Prostate gland (tissue), 2 donors: ENCODE data around the gene AFAP1L1. TPM values are rescaled to one million over a fixed set of nuclear protein-coding genes. Genes with fewer than 3 reads are reported as not detected.
A peak's percentile ranks its signal among the peaks of the same experiment; 100 is the strongest.

ENCODE experiments used
- DNase-seq: peaks from one replicate; pipeline ENCODE4 v3.0.0-alpha.2; 2019; ENCODE audit warnings: low spot score
- H3K27ac ChIP-seq, 2 donors: fragments of 200-600 bp; sonication (generic); 2 replicates each; pipeline ENCODE4 v1.5.1; 2017 to 2019
- H3K27me3 ChIP-seq: fragments of 200-600 bp; sonication (generic); replicated peaks from 2 replicates; pipeline ENCODE4 v1.5.1; 2019; ENCODE audit not compliant: insufficient read depth
- H3K36me3 ChIP-seq, 2 donors: fragments of 200-600 bp; sonication (generic); 1 replicate in 1 of 2; 2 replicates in 1 of 2; pipeline versions ENCODE4 v1.5.1 to v1.8.1; 2017 to 2019
- H3K4me1 ChIP-seq: fragments of 200-600 bp; sonication (generic); replicated peaks from 2 replicates; pipeline ENCODE4 v1.5.1; 2019
- H3K4me3 ChIP-seq, 2 donors: fragments of 200-600 bp; sonication (generic); 2 replicates each; pipeline ENCODE4 v1.5.1; 2017 to 2019
- H3K9me3 ChIP-seq: fragments of 200-600 bp; sonication (generic); 2 replicates; pipeline ENCODE4 v1.5.1; 2017
- POLR2A ChIP-seq: fragments of 450-650 bp; IDR thresholded peaks from one replicate; pipeline ENCODE4 v1.6.1; 2016; ENCODE audit warnings: antibody characterized with exemption, mild to moderate bottlenecking
- POLR2AphosphoS5 ChIP-seq: sonication (generic); formaldehyde crosslinking; IDR thresholded peaks from one replicate; pipeline ENCODE4 v1.6.1; 2017; ENCODE audit warnings: antibody characterized with exemption
- WGBS: methylation state at CpG from one replicate; pipeline ENCODE4 v1.1.5; 2018; 5-methylcytosine and 5-hydroxymethylcytosine counted together
- intact Hi-C: fragments of 100-400 bp; cut with DNase I; formaldehyde crosslinking; loops from one replicate; pipeline ENCODE4 v1.14.2; 2022
- total RNA-seq, 2 donors: library from RNA; depleted of rRNA; stranded (reverse); fragments of >200 nt; gene quantifications; one replicate each; pipeline ENCODE4 v1.1.0, GENCODE V29; 2016
- TF ChIP-seq, protein P1 (sequence below), 4 experiments: fragments of 200-600 bp in 2 of 4; fragments of 450-650 bp in 2 of 4; sonication (generic) in 2 of 4; IDR thresholded peaks; 1 replicate in 3 of 4; 2 replicates in 1 of 4; pipeline ENCODE4 v1.5.1; 2016 to 2019; ENCODE audit warnings: antibody characterized with exemption in 4 of 4, mild to moderate bottlenecking in 2 of 4, moderate library complexity in 2 of 4

The AFAP1L1 gene
- total RNA-seq, 2 donors from 2014 or later, result 8.4 to 10.3 TPM

- Histone ChIP-seq H3K27ac (no peak overlapping the region), H3K27me3 (no peaks in the 10 kb centered on the region), H3K36me3 (no peaks in the 10 kb centered on the region), H3K4me3 (no peak overlapping the region), H3K4me1 (no peaks in the 10 kb centered on the region), H3K9me3 (no peaks in the 10 kb centered on the region)
- TF ChIP-seq, protein P1, sequence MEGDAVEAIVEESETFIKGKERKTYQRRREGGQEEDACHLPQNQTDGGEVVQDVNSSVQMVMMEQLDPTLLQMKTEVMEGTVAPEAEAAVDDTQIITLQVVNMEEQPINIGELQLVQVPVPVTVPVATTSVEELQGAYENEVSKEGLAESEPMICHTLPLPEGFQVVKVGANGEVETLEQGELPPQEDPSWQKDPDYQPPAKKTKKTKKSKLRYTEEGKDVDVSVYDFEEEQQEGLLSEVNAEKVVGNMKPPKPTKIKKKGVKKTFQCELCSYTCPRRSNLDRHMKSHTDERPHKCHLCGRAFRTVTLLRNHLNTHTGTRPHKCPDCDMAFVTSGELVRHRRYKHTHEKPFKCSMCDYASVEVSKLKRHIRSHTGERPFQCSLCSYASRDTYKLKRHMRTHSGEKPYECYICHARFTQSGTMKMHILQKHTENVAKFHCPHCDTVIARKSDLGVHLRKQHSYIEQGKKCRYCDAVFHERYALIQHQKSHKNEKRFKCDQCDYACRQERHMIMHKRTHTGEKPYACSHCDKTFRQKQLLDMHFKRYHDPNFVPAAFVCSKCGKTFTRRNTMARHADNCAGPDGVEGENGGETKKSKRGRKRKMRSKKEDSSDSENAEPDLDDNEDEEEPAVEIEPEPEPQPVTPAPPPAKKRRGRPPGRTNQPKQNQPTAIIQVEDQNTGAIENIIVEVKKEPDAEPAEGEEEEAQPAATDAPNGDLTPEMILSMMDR (IDR thresholded peaks at IDR 0.05), result no peak
- TF ChIP-seq POLR2AphosphoS5 (no peak), POLR2A (no peak)
- WGBS, result 98% methylated on average over 3 of the region's 3 CpGs
- DNase-seq, result no peak
- intact Hi-C loops, result no loop called here
Observed at GRCh38 chr5:149319174-149319573, 47.5 kb downstream of the AFAP1L1 start.

GRCh38 chr5:149320791-149321330 is 49.2 kb downstream of the AFAP1L1 start:
- no peaks in the 10 kb centered on the region for H3K4me1 ChIP-seq
- WGBS, result 30% methylated on average over 4 of the region's 4 CpGs
- H3K27me3 ChIP-seq, result no peaks in the 10 kb centered on the region
- intact Hi-C loops, result no loop called here
- no peaks in the 10 kb centered on the region for H3K9me3 ChIP-seq
- H3K36me3 ChIP-seq, result no peaks in the 10 kb centered on the region
- DNase-seq, result peak; percentile 84
- peak overlapping the region in 1 of 2 donors; percentile 55 for H3K27ac ChIP-seq
- TF ChIP-seq, protein P1 (IDR thresholded peaks at IDR 0.05), result peak in 1 of 4 experiments; percentile 9
- TF ChIP-seq POLR2A (no peak), POLR2AphosphoS5 (peak; percentile 77)
- H3K4me3 ChIP-seq, result no peak overlapping the region

DNA sequence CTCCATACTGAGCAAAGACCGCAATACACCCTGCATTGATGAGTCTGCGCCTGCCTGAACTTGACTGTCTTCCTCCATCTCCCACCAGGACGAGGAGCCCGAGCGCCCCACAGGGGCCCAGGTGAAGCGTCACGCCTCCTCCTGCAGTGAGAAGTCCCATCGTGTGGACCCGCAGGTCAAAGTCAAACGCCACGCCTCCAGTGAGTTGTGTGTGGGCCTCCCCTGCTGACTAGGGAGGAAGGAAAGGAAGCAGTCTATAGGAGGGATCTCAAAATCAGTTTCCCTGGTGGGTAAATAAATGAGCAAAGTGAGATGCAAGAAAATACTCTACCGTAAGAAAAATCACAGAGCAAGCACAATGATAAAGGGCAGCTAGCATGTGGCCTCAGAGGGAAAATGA is 50.9 kb downstream of the AFAP1L1 start:
- Histone ChIP-seq H3K36me3 (no peaks in the 10 kb centered on the region), H3K27ac (no peak overlapping the region), H3K4me1 (no peaks in the 10 kb centered on the region), H3K9me3 (no peaks in the 10 kb centered on the region), H3K27me3 (no peaks in the 10 kb centered on the region), H3K4me3 (no peak overlapping the region)
- WGBS, result 74% methylated on average over 12 of the region's 12 CpGs
- intact Hi-C loops, result no loop called here
- no peak for TF ChIP-seq POLR2AphosphoS5
- no peak for TF ChIP-seq POLR2A
- TF ChIP-seq, protein P1 (IDR thresholded peaks at IDR 0.05), result no peak
- DNase-seq, result no peak

DNA sequence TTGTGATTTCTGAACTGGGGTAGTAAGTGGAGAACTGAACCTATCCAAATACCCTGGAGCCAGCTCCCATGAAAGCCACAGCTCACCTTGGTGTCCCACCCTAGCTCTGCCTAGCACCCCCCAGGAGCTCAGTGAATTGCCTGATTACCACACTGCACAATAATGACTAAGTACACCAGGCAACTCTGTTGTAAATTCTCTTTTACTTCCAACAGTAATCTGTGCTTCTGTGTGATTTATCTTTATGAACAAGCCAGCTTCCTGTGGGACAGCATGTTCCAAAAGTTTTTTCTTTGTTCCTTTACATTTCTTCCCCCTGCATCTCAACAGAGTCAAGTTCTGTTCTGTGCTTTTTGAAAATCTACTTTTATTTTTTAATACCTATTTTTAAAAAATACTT is 51.6 kb downstream of the AFAP1L1 start:
- intact Hi-C loops, result no loop called here
- Histone ChIP-seq H3K36me3 (no peaks in the 10 kb centered on the region), H3K27ac (no peak overlapping the region), H3K27me3 (no peaks in the 10 kb centered on the region), H3K9me3 (no peaks in the 10 kb centered on the region), H3K4me3 (no peak overlapping the region), H3K4me1 (no peaks in the 10 kb centered on the region)
- no peak for DNase-seq
- TF ChIP-seq POLR2AphosphoS5, result no peak
- TF ChIP-seq, protein P1 (IDR thresholded peaks at IDR 0.05), result no peak
- no peak for TF ChIP-seq POLR2A

DNA sequence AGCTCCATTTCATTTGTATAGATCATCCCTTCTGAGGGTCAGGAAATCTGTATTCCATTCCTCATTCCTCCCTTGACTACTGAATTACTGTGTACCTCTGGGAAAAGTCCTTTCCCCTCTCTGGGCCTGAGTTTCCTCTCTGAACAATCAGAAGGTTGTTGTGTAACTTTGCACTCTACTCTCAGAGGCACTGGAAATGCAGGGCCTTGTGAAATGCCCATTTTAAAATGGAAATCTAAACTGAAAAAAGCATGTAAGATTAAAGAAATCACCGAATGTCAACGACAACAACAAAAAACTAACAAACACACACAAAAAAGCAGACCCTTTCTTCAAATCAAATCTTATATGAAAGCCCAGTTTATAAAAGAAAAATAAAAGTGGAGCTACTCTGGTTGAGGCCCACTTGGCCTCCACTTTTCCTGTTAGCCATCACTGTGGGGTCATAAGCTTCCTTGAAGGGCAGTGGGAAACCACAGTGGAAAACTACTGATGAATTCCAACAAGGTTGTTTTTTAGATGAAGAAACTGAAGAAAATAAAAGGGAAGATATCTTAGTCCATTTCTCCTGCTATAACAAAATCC is 52.1 kb downstream of the AFAP1L1 start:
- TF ChIP-seq POLR2A (no peak), POLR2AphosphoS5 (no peak)
- TF ChIP-seq, protein P1 (IDR thresholded peaks at IDR 0.05), result no peak
- H3K4me1 ChIP-seq, result no peaks in the 10 kb centered on the region
- no peak for DNase-seq
- no peak overlapping the region for H3K27ac ChIP-seq
- no peaks in the 10 kb centered on the region for H3K36me3 ChIP-seq
- H3K4me3 ChIP-seq, result no peak overlapping the region
- intact Hi-C loops, result no loop called here
- H3K27me3 ChIP-seq, result no peaks in the 10 kb centered on the region
- H3K9me3 ChIP-seq, result no peaks in the 10 kb centered on the region
- 84% methylated on average over 2 of the region's 2 CpGs for WGBS
